Endothelial cell (in vitro differentiated cells): ENCODE results near the gene IRAK1. TPM values are rescaled to one million over a fixed set of nuclear protein-coding genes. Genes with fewer than 3 reads are reported as not detected.
A peak's percentile ranks its signal among the peaks of the same experiment; 100 is the strongest.

ENCODE experiments used
- DNase-seq: peaks from one replicate; pipeline ENCODE4 v3.0.0; 2021; ENCODE audit warnings: low spot score
- H3K27ac Mint-ChIP-seq: one replicate; pipeline ENCODE4 v1.8.0; 2021; ENCODE audit warnings: mixed read lengths, inconsistent platforms; ENCODE audit not compliant: unreplicated experiment
- H3K27me3 Mint-ChIP-seq: one replicate; pipeline ENCODE4 v1.8.0; 2021; ENCODE audit warnings: mild to moderate bottlenecking, moderate library complexity, mixed read lengths, inconsistent platforms; ENCODE audit not compliant: unreplicated experiment
- H3K36me3 Mint-ChIP-seq: one replicate; pipeline ENCODE4 v1.8.0; 2021; ENCODE audit warnings: mild to moderate bottlenecking, low read depth, mixed read lengths, inconsistent platforms; ENCODE audit not compliant: unreplicated experiment
- H3K4me1 Mint-ChIP-seq: one replicate; pipeline ENCODE4 v1.8.0; 2021; ENCODE audit warnings: mild to moderate bottlenecking, mixed read lengths, inconsistent platforms; ENCODE audit not compliant: unreplicated experiment
- H3K4me3 Mint-ChIP-seq: one replicate; pipeline ENCODE4 v1.8.0; 2021; ENCODE audit warnings: mild to moderate bottlenecking, mixed read lengths, inconsistent platforms; ENCODE audit not compliant: unreplicated experiment
- H3K9me3 Mint-ChIP-seq: one replicate; pipeline ENCODE4 v1.8.0; 2021; ENCODE audit warnings: mixed read lengths, inconsistent platforms; ENCODE audit not compliant: unreplicated experiment
- total RNA-seq: library from RNA; stranded (reverse); fragmentation: NEBNext Ultra II Directional; extraction: Animal tissue kit (Norgen Biotek cat#: 25700); gene quantifications from one replicate; pipeline ENCODE4 v1.2.1, GENCODE V29; 2021; ENCODE audit not compliant: unreplicated experiment
- TF ChIP-seq, protein P1 (sequence below): fragments of 200-600 bp; sonication (generic); IDR thresholded peaks from one replicate; pipeline ENCODE4 v1.5.0; 2021; ENCODE audit warnings: antibody characterized with exemption; ENCODE audit not compliant: unreplicated experiment

The IRAK1 gene
- total RNA-seq, 1 donor from 2014 or later, result 89.9 TPM

DNA sequence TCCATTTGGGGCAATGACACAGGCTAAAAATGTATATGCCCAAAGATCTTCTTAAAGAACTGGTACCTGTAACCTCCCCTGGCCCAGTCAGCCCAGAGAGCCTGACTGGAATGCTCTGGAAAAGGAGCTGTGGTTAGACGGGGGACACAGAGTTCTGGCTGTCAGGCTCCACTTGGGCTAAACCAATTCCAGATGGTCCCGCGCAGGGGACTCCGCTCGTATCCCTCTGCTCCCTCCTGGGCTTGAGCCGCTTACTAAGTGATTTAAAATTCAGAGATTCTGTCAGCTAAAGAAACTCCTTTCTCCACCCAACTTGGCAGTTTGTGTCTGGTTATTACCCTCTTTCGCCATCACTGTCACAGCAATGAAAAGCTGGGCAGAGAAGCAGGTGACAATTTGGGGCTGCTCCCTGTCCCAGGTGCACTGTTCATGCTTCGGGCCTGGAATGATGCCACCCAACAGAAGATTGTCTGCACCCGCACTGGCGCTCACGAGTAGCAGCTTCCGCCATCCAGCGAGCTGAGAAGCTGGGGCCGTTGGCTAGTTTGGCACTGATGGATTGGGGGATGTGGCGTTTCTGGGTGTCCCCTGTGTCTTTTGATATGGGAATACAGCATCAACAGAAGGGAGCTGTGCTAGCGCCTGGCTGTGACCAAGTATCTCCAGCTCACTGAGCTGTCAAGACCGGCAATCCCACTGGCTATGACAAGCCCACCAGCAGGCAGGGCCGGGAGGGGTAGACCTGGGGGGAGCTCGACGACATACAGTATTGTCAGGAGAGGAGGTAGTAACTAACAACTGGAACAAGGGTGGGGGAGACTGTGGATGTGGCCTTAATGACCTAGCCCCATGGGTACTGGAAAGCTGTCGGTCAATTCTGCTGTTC, 6.7 kb upstream of the IRAK1 start:
- H3K27ac Mint-ChIP-seq, result no peak overlapping the region
- TF ChIP-seq, protein P1, sequence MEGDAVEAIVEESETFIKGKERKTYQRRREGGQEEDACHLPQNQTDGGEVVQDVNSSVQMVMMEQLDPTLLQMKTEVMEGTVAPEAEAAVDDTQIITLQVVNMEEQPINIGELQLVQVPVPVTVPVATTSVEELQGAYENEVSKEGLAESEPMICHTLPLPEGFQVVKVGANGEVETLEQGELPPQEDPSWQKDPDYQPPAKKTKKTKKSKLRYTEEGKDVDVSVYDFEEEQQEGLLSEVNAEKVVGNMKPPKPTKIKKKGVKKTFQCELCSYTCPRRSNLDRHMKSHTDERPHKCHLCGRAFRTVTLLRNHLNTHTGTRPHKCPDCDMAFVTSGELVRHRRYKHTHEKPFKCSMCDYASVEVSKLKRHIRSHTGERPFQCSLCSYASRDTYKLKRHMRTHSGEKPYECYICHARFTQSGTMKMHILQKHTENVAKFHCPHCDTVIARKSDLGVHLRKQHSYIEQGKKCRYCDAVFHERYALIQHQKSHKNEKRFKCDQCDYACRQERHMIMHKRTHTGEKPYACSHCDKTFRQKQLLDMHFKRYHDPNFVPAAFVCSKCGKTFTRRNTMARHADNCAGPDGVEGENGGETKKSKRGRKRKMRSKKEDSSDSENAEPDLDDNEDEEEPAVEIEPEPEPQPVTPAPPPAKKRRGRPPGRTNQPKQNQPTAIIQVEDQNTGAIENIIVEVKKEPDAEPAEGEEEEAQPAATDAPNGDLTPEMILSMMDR, result no peak
- H3K36me3 Mint-ChIP-seq, result peaks cover 11% of the 10 kb centered on the region
- no peak for DNase-seq
- no peaks in the 10 kb centered on the region for H3K9me3 Mint-ChIP-seq
- H3K27me3 Mint-ChIP-seq, result peaks cover 2% of the 10 kb centered on the region
- peaks cover 7% of the 10 kb centered on the region for H3K4me1 Mint-ChIP-seq
- no peak overlapping the region for H3K4me3 Mint-ChIP-seq

DNA sequence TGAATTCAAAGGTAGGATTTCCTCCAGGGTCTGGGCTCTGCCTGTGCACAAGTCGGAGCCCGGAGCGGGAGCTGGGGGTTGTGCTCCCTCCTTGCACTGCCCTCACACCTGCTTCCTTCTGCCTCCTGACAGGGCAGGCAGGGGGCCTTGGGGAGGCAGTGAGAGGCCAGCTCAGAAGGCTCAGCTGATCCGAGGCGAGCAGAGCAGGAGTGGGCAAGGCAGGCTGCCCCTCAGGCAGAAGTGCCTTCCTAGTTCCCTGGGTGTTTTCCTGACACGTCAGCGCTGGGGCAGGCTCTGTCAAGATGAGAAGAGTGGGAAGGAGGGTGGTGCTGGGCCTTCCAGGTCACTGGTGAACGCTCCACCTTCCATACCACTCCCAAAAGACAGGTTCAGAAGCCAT, 5.5 kb upstream of the IRAK1 start:
- Mint-ChIP-seq H3K36me3 (peaks cover 11% of the 10 kb centered on the region), H3K27ac (no peak overlapping the region), H3K4me3 (no peak overlapping the region), H3K4me1 (peaks cover 7% of the 10 kb centered on the region), H3K27me3 (peaks cover 2% of the 10 kb centered on the region), H3K9me3 (no peaks in the 10 kb centered on the region)
- no peak for DNase-seq
- TF ChIP-seq, protein P1, result no peak

DNA sequence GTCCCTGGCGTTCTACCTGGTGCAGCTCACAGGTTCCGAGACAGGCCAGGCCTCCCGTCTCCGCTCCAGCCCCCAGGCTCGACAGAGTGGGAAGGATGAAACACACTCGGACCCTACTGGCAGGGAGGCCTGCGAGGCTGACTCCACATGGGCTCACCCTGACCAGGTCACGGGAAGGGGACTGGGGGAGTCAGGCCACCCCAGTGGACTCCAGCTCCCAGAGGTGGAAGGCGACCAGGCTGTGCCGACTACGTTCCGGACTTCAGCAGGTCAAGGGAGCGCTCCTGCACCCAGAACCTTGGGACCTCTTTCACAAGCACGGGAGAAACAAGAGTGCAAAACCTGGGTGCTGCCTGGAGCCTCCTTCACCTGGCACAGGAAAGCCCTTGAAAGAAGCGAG, 4.6 kb upstream of the IRAK1 start:
- Mint-ChIP-seq H3K36me3 (peaks cover 11% of the 10 kb centered on the region), H3K27ac (no peak overlapping the region), H3K4me3 (no peak overlapping the region), H3K4me1 (peaks cover 7% of the 10 kb centered on the region), H3K27me3 (peaks cover 2% of the 10 kb centered on the region), H3K9me3 (no peaks in the 10 kb centered on the region)
- TF ChIP-seq, protein P1, result no peak
- DNase-seq, result no peak

DNA sequence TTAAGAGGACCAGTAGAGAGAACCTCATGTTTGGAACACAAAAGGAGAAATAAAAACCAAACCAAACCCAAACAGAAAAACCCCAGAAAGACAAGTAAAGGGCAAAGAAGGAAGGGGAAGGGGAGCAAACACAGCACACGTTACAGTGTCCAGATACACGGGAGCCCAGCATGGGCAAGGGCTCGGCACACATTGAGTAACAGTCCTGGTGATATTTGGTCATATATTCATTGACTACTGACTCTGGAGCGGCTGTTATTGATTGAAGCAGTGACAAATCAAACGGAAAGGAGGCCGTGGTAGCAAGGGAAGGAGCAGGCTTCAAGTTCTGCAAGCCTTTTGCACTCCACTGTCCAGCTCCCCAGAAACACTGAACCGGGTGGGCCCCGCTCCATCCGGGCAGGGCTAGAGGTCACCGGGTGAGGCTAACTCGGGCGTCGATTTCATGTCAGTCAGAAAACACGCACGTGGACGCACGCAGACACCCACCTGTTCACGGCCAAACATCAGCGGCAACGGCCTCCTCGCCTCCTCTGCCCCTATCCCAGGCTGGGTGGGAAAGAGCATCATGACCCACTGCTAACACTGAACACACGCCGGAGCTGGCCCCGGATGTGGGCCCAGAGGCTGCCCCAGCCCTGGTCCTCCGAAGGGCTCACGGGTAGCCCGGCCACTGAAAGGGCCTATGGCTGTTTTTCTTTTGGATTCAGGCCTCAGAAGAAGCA, 3.7 kb upstream of the IRAK1 start:
- H3K27ac Mint-ChIP-seq, result peak overlapping the region; percentile 78
- peaks cover 2% of the 10 kb centered on the region for H3K27me3 Mint-ChIP-seq
- H3K4me1 Mint-ChIP-seq, result peaks cover 7% of the 10 kb centered on the region
- no peak for DNase-seq
- peaks cover 8% of the 10 kb centered on the region for H3K36me3 Mint-ChIP-seq
- H3K9me3 Mint-ChIP-seq, result no peaks in the 10 kb centered on the region
- TF ChIP-seq, protein P1, result no peak
- H3K4me3 Mint-ChIP-seq, result no peak overlapping the region

DNA sequence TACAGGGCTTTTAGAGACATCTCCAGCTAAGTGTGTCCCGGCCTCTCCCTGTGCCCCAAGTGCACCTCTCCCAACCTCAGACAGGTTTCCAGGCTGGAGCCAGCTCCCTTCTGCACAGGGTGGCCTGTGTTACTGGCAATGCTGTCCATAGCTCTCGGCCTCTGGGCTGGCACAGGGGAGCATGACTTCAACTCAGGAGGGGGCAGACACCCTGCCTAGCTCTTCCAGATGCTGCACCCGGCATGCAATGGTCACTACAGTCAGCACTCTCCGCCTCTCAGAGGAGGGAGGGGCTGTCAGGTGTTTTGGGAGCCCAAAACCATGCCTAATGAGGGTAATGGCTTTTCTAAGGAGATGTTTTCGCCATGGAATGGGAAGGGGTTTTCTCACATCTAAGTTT, 2.4 kb upstream of the IRAK1 start:
- Mint-ChIP-seq H3K4me3 (no peak overlapping the region), H3K27ac (no peak overlapping the region), H3K27me3 (peaks cover 2% of the 10 kb centered on the region), H3K9me3 (no peaks in the 10 kb centered on the region), H3K36me3 (peaks cover 8% of the 10 kb centered on the region), H3K4me1 (peaks cover 7% of the 10 kb centered on the region)
- TF ChIP-seq, protein P1, result no peak
- no peak for DNase-seq
